ENCODE data around the gene ABCB8.

GRCh38 chr7:151060416-151061212 lies 32.4 kb downstream of the ABCB8 start:
- TF ChIP-seq CTCF (IDR thresholded peaks at IDR 0.05; ENCODE audit: insufficient read depth, low read length) (no peak), REST (IDR thresholded peaks at IDR 0.05; ENCODE audit: insufficient replicate concordance, low read depth) (no peak), GABPA (IDR thresholded peaks at IDR 0.05; ENCODE audit: low read depth) (no peak), POLR2AphosphoS5 (IDR thresholded peaks at IDR 0.05; ENCODE audit: low read depth) (no peak)
